Measurements from ENCODE around the gene PRKD3.

GRCh38 chr2:37356299-37356698, 31.7 kb upstream of the PRKD3 start:
- TF ChIP-seq CTCF (IDR thresholded peaks at IDR 0.05) (no peak), POLR2AphosphoS5 (IDR thresholded peaks at IDR 0.05) (no peak), POLR2A (IDR thresholded peaks at IDR 0.05; ENCODE audit: low read depth) (no peak)

Measured in esophagus muscularis mucosa (tissue), 3 donors.